ENCODE data around the gene VPS13C.

DNA sequence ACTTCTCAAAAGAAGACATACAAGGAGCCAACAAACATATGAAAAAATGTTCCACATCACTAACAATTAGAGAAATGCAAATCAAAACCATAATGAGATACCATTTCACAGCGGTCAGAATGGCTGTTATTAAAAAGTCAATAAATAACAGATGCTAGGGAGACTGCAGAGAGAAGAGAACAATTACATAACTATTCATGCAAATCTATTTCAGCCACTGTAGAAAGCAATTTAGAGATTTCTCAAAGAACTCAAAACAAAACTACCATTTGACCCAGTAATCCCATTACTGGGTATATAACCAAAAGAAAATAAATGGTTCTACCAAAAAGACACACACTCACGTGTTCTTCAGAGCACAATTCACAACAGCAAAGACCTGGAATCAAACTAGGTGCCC is 116.3 kb downstream of the VPS13C start:
- TF ChIP-seq CEBPB (IDR thresholded peaks at IDR 0.05) = no peak
- no peak for TF ChIP-seq TEAD4 (IDR thresholded peaks at IDR 0.05)
- no peak for TF ChIP-seq TAF1 (IDR thresholded peaks at IDR 0.05; ENCODE audit: low read depth)
- no peak for TF ChIP-seq RAD21 (IDR thresholded peaks at IDR 0.05; ENCODE audit: low read depth)
- TF ChIP-seq YY1 (IDR thresholded peaks at IDR 0.05; ENCODE audit: low read depth) = no peak
- no peak for TF ChIP-seq FOXM1 (IDR thresholded peaks at IDR 0.05; ENCODE audit: borderline replicate concordance, low read depth)
- no peak for TF ChIP-seq NFIC (IDR thresholded peaks at IDR 0.05)
- no peak for TF ChIP-seq EP300 (IDR thresholded peaks at IDR 0.05; ENCODE audit: borderline replicate concordance)
- no peak for TF ChIP-seq CREB1 (IDR thresholded peaks at IDR 0.05; ENCODE audit: low read depth)
